ENCODE data around the gene RHO.

Gene RHO

DNA sequence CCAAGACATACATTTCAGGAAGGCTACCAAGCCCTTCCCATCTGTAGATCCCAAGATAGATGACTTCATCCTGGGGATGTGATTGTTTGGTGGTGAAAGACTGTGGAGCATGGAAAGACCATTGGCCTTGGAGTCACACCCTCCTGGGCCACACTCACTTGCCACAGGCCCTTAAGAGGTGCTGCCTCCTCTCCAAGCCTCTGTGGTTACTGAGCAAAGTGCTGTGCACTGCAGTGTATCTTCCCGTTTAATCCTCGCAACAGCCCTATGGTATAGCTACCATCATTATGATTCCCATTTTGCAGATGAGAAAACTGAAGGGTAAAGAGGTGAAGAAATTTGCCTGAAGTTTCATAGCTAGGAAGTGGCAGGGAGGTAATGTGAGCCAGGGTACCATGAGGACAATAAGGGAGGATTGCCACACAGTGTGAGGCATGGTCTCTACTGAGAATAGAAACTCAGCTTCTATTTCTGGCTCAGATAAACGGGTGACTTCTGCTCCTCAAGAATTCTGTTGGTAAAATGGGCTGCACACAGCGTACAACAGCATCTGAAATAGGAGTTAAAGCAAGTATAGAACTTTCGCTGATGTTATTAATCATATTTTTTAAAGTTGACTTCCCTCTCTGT lies 23.9 kb upstream of the RHO start:
- Histone ChIP-seq H3K4me3 (ENCODE audit: low read length) (no peak overlapping the region), H3K27me3 (replicated peaks; ENCODE audit: insufficient read depth, low read length) (no peaks in the 10 kb centered on the region), H3K9me2 (replicated peaks; ENCODE audit: insufficient read depth, low read length) (no peaks in the 10 kb centered on the region), H3K4me1 (ENCODE audit: low read length) (peaks cover 25% of the 10 kb centered on the region), H4K20me1 (ENCODE audit: insufficient read depth, low read length) (no peaks in the 10 kb centered on the region), H3K36me3 (replicated peaks; ENCODE audit: insufficient read depth, low read length) (no peaks in the 10 kb centered on the region), H3F3A (ENCODE audit: insufficient read depth, low read length) (0 out of 2 replicates have a peak, but pooled peaks cover 5% of the 10 kb centered on the region), H3K9ac (ENCODE audit: low read length) (no peak overlapping the region), H3K27ac (ENCODE audit: low read length) (peak overlapping the region; percentile 44; the same call in 1 of the 2 replicates), H3K9me3 (replicated peaks; ENCODE audit: insufficient read depth, low read length) (no peaks in the 10 kb centered on the region), H3K79me2 (ENCODE audit: low read length) (no peaks in the 10 kb centered on the region), H3K4me2 (ENCODE audit: low read depth, low read length) (peak overlapping the region; percentile 40), H2AFZ (ENCODE audit: low read length) (no peak overlapping the region)
- no peak for TF ChIP-seq EZH2 (optimal IDR thresholded peaks at IDR 0.05; ENCODE audit: low read depth, low read length)
- no peak for TF ChIP-seq EZH2phosphoT487 (IDR thresholded peaks at IDR 0.05; ENCODE audit: low read length)
- TF ChIP-seq, protein P1, sequence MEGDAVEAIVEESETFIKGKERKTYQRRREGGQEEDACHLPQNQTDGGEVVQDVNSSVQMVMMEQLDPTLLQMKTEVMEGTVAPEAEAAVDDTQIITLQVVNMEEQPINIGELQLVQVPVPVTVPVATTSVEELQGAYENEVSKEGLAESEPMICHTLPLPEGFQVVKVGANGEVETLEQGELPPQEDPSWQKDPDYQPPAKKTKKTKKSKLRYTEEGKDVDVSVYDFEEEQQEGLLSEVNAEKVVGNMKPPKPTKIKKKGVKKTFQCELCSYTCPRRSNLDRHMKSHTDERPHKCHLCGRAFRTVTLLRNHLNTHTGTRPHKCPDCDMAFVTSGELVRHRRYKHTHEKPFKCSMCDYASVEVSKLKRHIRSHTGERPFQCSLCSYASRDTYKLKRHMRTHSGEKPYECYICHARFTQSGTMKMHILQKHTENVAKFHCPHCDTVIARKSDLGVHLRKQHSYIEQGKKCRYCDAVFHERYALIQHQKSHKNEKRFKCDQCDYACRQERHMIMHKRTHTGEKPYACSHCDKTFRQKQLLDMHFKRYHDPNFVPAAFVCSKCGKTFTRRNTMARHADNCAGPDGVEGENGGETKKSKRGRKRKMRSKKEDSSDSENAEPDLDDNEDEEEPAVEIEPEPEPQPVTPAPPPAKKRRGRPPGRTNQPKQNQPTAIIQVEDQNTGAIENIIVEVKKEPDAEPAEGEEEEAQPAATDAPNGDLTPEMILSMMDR (IDR thresholded peaks at IDR 0.05; ENCODE audit: low read length), result no peak
- peak; percentile 46 for DNase-seq

DNA sequence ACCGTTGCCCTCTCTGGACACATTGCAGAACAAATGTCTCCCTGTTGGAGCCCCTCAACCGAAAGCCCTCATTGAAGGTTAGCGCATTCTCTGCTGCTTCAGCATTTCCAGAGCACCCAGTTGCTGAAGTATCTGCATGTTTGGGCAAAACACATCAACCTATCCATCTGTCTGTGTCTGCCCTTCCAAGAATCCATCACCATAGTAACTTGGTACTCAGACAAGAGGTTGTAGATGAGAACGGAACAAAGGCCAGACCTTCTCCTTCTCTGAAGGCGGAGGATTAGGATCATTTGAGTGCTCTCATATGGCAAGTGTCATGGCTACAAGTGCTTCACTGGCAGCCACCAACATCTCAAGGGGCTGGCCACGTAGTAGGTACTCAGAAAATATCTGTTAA lies 23.1 kb upstream of the RHO start:
- Histone ChIP-seq H3K27me3 (replicated peaks; ENCODE audit: insufficient read depth, low read length) (no peaks in the 10 kb centered on the region), H3K79me2 (ENCODE audit: low read length) (no peaks in the 10 kb centered on the region), H3K9ac (ENCODE audit: low read length) (no peak overlapping the region), H3K4me2 (ENCODE audit: low read depth, low read length) (no peak overlapping the region), H3K9me2 (replicated peaks; ENCODE audit: insufficient read depth, low read length) (no peaks in the 10 kb centered on the region), H2AFZ (ENCODE audit: low read length) (no peak overlapping the region), H3K4me3 (ENCODE audit: low read length) (no peak overlapping the region), H3K9me3 (replicated peaks; ENCODE audit: insufficient read depth, low read length) (no peaks in the 10 kb centered on the region), H3K36me3 (replicated peaks; ENCODE audit: insufficient read depth, low read length) (no peaks in the 10 kb centered on the region), H3K27ac (ENCODE audit: low read length) (peak overlapping the region; percentile 44; the same call in 1 of the 2 replicates), H4K20me1 (ENCODE audit: insufficient read depth, low read length) (no peaks in the 10 kb centered on the region), H3F3A (ENCODE audit: insufficient read depth, low read length) (0 out of 2 replicates have a peak, but pooled peaks cover 5% of the 10 kb centered on the region), H3K4me1 (ENCODE audit: low read length) (peaks cover 25% of the 10 kb centered on the region)
- no peak for TF ChIP-seq EZH2phosphoT487 (IDR thresholded peaks at IDR 0.05; ENCODE audit: low read length)
- TF ChIP-seq, protein P1 (IDR thresholded peaks at IDR 0.05; ENCODE audit: low read length), result no peak
- no peak for TF ChIP-seq EZH2 (optimal IDR thresholded peaks at IDR 0.05; ENCODE audit: low read depth, low read length)
- no peak for DNase-seq

DNA sequence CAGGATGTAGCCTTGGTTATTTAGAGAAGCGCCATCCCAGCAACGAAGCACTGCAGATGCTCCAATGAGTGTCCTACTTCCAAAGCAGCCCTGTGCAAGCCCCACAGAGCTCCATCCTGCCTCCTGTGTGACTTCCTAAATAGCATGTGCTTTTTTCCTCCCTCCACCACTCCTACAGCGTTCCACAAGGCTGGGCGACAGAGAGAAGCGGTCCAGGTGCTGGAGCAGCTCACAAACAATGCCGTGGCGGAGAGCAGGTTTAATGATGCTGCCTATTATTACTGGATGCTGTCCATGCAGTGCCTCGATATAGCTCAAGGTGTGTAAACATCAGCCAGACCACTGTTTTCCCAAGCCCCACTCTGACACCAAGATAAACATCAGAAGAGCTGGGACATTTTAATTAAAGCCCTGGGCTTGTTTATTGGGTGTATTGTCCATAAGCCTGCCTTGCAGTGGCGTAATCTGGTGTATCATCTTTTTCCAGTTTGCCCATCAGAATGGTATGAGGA lies 22.2 kb upstream of the RHO start:
- H3K27me3 ChIP-seq (replicated peaks; ENCODE audit: insufficient read depth, low read length), result no peaks in the 10 kb centered on the region
- H3K4me1 ChIP-seq (ENCODE audit: low read length), result peaks cover 25% of the 10 kb centered on the region
- TF ChIP-seq, protein P1 (IDR thresholded peaks at IDR 0.05; ENCODE audit: low read length), result no peak
- no peak for TF ChIP-seq EZH2 (optimal IDR thresholded peaks at IDR 0.05; ENCODE audit: low read depth, low read length)
- no peak for TF ChIP-seq EZH2phosphoT487 (IDR thresholded peaks at IDR 0.05; ENCODE audit: low read length)
- no peak overlapping the region for H2AFZ ChIP-seq (ENCODE audit: low read length)
- no peak for DNase-seq
- no peaks in the 10 kb centered on the region for H3K9me2 ChIP-seq (replicated peaks; ENCODE audit: insufficient read depth, low read length)
- no peak overlapping the region for H3K9ac ChIP-seq (ENCODE audit: low read length)
- H3K4me2 ChIP-seq (ENCODE audit: low read depth, low read length), result no peak overlapping the region
- H4K20me1 ChIP-seq (ENCODE audit: insufficient read depth, low read length), result no peaks in the 10 kb centered on the region
- no peak overlapping the region for H3K4me3 ChIP-seq (ENCODE audit: low read length)
- 0 out of 2 replicates have a peak, but pooled peaks cover 5% of the 10 kb centered on the region for H3F3A ChIP-seq (ENCODE audit: insufficient read depth, low read length)
- no peaks in the 10 kb centered on the region for H3K9me3 ChIP-seq (replicated peaks; ENCODE audit: insufficient read depth, low read length)
- H3K36me3 ChIP-seq (replicated peaks; ENCODE audit: insufficient read depth, low read length), result no peaks in the 10 kb centered on the region
- no peak overlapping the region for H3K27ac ChIP-seq (ENCODE audit: low read length)
- no peaks in the 10 kb centered on the region for H3K79me2 ChIP-seq (ENCODE audit: low read length)

All from MM.1S (cell line).